NCI-H82 (cell line): ENCODE results near the gene SH3PXD2B.

Experiments used
- DNase-seq: peaks from one replicate; lab custom pipeline; 2025; lab: John Stamatoyannopoulos, UW

SH3PXD2B gene

GRCh38 chr5:172454358-172455086 is at the start of gene SH3PXD2B:
TSS of gene SH3PXD2B (minus strand) at chr5:172454525. CDS start at chr5:172454352, 173 bp downstream.
- peak; percentile 49 for DNase-seq

- DNase-seq, result peak; percentile 52
Measured at GRCh38 chr5:172502969-172503368, 48.6 kb upstream of the SH3PXD2B start.

- DNase-seq, result no peak
Measured at GRCh38 chr5:172502410-172502809, 48.1 kb upstream of the SH3PXD2B start.

- no peak for DNase-seq
Measured at GRCh38 chr5:172501708-172502320, 47.5 kb upstream of the SH3PXD2B start.

GRCh38 chr5:172499287-172499686 is 45.0 kb upstream of the SH3PXD2B start:
- no peak for DNase-seq

- DNase-seq, result no peak
Measured at GRCh38 chr5:172498431-172499129, 44.3 kb upstream of the SH3PXD2B start.

- DNase-seq, result no peak
Measured at GRCh38 chr5:172497591-172498255, 43.4 kb upstream of the SH3PXD2B start.

- DNase-seq, result no peak
Measured at GRCh38 chr5:172496671-172497371, 42.5 kb upstream of the SH3PXD2B start.

GRCh38 chr5:172494630-172495505 is 40.5 kb upstream of the SH3PXD2B start:
- DNase-seq, result no peak

GRCh38 chr5:172493906-172494305 is 39.6 kb upstream of the SH3PXD2B start:
- no peak for DNase-seq

GRCh38 chr5:172493461-172493860 is 39.1 kb upstream of the SH3PXD2B start:
- DNase-seq, result no peak

GRCh38 chr5:172493002-172493401 is 38.7 kb upstream of the SH3PXD2B start:
- DNase-seq, result no peak

GRCh38 chr5:172492097-172492840 is 37.9 kb upstream of the SH3PXD2B start:
- no peak for DNase-seq

GRCh38 chr5:172491481-172491880 is 37.2 kb upstream of the SH3PXD2B start:
- no peak for DNase-seq

- DNase-seq, result no peak
Measured at GRCh38 chr5:172490514-172491461, 36.5 kb upstream of the SH3PXD2B start.

GRCh38 chr5:172488221-172488620 is 33.9 kb upstream of the SH3PXD2B start:
- no peak for DNase-seq

GRCh38 chr5:172487671-172488070 is 33.3 kb upstream of the SH3PXD2B start:
- no peak for DNase-seq

- no peak for DNase-seq
Measured at GRCh38 chr5:172486912-172487311, 32.6 kb upstream of the SH3PXD2B start.

- no peak for DNase-seq
Measured at GRCh38 chr5:172486451-172486850, 32.1 kb upstream of the SH3PXD2B start.
